ENCODE data around the gene GPR101.

The GPR101 gene, protein sequence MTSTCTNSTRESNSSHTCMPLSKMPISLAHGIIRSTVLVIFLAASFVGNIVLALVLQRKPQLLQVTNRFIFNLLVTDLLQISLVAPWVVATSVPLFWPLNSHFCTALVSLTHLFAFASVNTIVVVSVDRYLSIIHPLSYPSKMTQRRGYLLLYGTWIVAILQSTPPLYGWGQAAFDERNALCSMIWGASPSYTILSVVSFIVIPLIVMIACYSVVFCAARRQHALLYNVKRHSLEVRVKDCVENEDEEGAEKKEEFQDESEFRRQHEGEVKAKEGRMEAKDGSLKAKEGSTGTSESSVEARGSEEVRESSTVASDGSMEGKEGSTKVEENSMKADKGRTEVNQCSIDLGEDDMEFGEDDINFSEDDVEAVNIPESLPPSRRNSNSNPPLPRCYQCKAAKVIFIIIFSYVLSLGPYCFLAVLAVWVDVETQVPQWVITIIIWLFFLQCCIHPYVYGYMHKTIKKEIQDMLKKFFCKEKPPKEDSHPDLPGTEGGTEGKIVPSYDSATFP

DNA sequence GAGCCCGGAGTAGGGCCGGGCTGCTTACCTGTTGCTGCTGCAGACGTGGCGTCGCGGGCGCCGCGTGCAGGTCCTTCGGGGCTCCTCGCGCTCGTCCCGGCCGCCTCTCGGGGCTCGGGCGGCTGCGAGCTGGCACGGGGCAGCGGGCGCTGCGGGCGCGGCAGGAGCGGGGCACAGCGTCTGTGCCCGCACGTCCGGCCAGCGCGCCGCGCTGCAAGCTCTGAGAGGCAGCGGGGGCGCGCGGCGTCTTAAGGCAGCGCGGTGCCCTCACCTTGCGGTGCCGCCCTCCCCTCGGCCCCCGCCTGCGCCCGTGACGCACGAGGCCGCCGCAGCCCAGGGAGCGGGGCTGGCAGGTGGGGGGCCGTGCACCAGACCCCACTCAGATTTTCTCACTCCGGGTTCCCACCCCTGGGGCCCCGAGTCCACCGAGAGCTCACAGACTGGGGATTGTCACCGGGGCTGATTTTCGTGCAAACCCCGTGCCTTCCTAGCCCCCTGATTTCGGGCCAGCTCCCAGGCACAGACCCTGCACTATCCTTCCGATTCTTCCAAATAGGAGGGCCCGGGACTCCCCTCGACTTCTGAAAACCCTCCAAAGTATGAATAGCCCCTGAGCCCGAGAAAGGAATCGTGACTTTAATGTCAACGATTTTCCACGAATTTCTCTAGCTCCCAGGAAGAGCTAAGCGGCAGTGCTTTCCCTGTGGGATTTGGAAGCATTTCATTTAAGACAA lies at the start of gene GPR101:
Gene GPR101, minus strand, starts transcription at position 222 of the 734 bp plus-strand sequence. CDS start 2,321 bp downstream, outside the sequence.
- no peak for DNase-seq

DNA sequence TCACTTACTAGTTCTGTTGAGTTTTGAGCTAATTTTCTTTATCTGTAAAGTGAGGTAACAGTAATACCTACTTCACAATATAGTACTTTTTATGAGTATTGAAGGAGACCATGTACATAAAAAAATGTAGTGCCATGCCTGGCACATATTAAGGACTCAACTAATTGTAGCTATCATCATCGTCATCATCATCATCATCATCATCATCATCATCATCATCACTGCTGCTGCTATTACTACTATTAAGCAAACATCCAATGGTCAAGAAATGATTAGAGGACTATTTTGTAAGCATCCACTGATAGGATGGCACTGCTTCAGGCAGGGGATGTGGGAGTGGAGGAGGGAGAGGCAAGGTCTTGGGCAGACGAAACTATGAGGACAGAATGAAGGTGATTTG lies 47.4 kb upstream of the GPR101 start:
- DNase-seq = no peak

DNA sequence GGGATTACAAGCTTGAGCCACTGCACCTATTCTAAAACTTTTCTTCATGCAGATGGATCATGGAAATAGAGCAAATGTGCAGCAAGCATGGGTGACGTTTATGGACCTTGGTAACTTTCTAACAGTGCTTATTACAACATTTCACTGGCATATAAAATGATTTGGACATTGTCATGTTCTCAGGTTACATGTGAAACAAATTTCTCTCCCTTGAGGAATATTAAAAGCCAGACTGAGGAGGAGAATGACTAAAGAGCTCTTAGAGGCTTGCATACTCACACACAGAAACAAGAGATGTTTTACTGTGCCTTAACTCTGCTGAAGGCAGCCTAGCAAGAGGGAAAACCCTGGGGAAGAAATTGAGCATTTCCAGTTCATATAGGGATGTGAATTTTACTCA lies 38.6 kb upstream of the GPR101 start:
- no peak for DNase-seq

DNA sequence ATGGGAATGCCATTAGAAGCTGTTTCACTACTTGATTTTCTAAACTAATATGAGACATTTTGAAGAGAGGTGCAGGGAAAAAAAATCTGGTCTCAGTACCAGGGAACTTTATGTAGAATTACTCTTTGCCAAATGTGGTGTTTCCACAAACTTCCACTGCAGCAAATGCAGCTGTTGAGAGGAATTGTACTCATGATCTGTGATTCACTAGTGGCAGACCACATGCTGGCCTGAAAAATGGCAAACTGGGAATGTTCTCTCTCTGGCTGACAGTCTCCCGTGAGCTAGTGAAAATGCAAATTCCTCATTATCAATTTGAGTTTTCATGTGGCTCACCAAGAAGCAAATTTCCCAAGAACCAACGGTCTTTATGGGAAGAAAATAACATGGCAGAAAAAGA lies 37.8 kb upstream of the GPR101 start:
- no peak for DNase-seq

DNA sequence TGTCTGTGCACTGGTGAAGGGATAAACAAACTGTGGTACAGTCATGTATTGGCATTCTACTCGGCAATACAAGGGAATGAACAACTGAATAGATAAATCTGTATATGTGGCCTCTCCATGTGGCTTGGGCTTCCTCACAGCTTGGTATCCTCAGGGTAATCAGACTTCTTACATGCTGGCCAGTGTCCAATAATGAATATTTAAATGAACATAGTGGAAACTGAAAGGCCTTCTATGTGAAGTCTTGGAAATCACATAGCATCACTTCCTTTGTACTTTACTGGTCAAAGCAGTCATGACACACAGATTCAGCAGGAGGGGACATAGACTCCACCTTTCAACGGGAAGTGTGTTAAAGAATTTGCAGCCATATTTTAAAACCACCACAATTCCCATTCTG lies 33.4 kb upstream of the GPR101 start:
- DNase-seq = no peak

DNA sequence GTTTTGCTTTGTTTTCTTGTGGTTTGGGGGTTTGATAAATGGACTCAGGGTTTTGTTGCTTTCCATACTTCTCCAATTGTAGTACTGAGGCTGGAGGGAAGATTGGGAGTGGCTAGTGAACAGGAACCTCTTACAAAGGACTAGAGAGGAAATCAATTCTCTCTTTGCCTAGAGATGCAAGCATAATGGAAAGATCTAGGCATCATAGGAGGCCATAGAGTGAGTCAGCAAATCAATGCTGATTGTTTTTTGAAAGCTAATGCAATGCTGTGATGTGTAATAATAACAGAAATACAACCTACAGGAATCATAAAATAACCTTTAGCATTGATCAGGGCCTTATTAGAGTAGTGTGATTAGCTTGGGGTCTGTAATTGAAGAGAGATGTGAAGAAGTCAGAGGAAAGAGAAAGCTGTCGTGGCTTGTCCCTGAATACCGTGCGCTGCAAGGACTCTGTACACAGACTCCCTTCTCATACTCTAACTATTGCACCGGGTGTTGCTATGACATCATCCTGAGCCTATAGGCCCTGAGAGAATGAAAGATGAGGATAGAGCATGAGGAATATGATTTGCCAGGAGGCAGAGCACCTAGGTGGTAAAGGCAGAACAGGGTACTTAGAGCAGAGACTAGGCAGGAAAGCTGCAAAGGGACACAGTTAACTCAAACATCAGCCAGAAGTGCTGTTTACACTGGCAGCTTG lies 29.3 kb upstream of the GPR101 start:
- DNase-seq = peak; percentile 13

DNA sequence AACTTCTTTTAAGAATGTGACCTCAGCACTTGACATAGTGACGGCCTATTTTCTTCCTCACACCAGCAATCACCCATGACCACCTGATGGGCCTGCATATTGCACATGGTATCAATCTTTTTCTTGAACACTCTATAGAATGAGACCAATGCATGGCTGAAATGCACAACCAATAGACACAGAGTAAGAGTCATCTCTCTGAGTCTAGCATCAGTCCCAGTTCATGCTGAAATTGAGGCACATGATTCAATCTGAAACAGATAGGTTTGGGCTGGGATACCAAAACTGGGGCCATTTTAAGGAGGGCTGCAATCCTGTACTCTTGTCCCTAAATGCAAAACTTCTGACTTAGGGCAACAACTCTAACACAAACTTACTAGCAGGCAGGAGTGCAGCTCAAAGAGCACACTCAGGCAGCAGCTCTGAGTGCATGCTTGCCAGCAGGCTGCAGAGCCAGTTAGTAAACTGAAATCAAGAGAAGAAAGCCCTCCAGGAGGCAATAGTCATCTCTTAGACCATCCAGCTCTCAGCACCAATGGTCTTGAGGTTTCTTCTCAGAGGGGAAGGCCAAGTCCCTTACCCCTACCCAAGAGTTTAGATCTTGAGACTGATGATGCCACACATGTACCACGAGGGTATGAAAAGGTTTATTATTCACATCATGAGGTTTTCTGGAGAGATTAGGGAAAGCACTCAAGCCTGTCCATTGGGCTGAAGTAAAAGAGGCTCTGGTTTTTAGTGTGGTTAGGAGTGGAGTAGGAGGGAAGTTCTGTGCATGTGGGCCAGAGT lies 24.7 kb upstream of the GPR101 start:
- DNase-seq = no peak

DNA sequence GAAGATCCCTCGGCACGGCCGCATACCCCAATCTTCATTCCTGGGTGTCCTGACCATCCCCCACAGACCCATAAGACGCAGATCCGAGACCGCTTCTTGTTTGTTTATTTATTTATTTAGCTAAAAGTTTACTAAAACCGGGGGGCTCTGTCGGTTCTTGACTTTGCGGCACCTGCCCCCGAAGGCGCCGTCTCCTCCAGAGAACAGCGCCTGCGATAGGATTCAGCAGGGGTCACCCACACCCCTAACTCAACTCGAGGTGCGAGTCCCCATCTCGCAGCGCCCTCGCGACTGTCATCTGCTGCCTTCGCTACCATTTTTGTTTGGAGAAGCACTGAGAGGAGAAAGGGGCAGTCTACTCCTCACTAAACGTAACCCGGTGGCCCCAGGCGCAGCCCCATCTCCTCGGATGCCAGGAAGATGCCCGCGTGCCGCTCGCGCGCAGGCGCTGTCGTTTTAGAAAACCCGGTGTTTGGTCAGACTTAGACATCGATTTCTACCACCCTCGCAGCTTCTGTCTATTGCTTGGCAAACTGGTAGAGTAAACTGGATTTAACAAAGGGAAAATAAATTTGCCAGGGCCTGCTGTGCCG lies 18.9 kb upstream of the GPR101 start:
- DNase-seq = no peak

DNA sequence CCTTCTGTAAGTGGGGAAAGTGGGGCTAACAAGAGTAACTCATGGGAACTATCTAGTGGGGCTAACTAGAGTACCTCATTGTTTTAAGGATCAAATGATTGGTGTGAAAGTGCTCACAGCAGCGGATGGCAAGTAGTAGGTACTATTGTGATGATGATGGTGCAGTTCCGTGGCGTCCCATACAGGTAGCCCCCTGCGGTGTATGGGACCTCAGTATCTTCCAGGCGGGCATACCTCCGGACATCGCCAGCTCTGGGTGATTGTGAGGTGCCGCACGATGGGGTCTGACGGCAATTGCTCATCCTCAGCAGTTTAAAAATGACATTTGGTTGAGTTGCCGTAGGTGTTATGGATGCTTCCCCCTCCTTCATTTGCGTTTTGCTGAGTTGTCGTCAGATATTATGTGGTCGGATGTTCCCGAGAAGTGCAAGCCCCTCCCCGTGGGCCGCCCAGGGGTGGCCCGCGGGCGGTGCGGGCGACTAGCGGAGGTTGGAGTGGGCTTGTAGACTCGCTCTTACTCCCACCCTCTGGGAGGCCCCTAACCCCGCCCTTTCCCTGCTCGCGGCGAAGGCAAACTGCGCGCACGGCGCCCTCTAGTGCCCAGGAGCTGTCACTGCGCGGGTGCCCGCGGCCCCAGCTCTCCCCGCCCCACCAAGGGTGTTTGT lies 18.3 kb upstream of the GPR101 start:
- DNase-seq = peak; percentile 53

DNA sequence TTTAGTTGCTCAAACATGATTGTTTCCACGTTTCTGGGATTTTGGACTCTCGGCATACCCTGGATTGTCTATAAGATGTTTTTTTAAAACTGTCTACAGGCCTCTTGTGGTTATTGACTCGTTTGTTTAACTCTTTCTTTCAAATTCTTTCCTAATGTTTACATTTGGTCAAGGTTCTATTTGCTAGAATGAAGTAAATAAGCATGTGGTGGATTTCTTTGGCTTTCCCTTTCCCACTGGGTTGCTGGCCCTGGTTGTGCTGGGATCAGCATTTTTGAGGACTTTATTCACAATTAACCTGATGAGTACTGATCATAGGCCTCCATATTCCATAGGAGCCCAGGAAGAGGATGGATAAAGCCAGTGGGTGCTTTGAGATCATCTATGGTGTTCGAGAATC lies 11.1 kb upstream of the GPR101 start:
- DNase-seq = no peak

DNA sequence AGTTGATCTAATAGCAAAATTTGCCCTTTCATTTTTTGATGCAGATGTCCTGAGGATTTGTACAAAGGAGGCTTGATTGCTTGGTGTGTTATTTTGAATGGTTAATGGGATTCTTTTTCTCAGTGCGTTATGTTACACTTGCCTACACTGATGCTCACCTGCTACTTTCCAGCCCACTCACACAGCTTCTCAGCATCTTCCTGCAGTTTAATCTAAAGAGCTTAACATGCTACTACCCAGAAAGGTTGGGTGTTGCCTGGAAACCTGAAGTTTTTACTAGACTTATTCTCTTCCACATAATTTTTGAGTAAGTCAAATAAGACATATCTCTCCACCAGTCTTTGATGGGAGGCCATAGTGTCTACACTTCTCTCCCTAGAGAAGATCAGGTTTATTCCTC lies 9.9 kb upstream of the GPR101 start:
- no peak for DNase-seq

DNA sequence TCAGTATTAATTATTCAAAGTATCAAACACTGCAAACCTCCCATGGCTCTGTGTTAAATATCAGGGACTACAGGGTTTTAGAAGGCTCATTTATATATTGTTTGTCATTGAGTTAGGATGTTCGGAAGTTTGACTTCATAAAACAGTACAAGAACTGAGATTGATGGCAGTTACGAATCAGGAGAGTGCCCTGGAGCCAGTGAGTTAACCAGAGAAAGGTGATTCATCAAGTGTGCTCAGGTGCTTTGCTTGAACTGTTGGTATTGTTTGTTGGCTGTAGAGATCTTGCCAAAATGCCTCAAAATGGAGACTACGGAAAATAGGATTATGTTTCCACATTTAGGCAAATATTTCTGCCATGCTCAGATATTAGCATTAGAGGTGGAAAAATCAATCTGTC lies 7.5 kb upstream of the GPR101 start:
- DNase-seq = no peak

DNA sequence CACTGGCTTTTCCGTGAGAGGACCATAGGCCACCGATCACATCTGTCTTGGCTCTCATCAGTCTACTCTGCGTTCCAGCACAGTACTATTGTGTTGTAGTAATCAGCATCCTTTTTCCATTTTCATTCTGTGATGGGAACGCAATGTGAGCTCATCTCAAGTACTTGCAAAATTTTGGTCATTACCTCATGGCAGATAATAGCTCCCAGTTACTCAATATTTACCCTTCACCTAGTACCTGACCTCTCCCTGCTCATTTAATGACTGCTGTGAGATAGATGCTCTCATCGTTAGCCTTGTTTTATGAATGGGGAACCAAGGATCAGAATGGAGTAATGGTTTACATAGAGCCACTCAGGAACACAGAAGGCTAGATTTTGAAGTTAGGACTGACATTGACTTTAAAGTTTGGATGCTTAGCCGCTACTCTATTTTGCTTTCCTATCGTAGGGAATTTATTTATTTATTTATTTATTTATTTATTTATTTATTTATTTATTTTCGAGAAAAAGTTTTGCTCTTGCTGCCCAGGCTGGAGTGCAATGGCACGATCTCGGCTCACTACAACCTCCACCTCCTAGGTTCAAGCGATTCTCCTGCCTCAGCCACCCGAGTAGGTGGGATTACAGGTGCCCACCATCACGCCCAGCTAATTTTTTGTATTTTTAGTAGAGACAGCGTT lies 6.5 kb upstream of the GPR101 start:
- DNase-seq = no peak

DNA sequence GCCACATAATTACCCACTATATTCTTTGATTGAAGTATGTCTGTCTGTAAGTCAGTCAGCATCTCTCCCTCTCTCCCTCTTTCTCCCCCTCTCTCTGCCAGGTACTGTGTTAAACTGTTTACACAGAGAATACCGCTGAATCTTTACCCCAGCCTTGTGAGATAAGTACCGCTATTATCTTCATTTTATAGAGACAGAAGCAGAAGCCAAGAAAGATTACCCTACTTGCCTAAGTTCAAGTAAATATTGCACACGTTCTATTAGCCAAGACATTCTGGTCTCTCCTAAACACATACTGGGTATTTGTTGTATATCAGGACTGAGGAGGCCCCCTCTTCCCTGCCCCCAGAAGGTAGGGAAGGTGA lies 695 bp upstream of the GPR101 start:
- DNase-seq = no peak

DNA sequence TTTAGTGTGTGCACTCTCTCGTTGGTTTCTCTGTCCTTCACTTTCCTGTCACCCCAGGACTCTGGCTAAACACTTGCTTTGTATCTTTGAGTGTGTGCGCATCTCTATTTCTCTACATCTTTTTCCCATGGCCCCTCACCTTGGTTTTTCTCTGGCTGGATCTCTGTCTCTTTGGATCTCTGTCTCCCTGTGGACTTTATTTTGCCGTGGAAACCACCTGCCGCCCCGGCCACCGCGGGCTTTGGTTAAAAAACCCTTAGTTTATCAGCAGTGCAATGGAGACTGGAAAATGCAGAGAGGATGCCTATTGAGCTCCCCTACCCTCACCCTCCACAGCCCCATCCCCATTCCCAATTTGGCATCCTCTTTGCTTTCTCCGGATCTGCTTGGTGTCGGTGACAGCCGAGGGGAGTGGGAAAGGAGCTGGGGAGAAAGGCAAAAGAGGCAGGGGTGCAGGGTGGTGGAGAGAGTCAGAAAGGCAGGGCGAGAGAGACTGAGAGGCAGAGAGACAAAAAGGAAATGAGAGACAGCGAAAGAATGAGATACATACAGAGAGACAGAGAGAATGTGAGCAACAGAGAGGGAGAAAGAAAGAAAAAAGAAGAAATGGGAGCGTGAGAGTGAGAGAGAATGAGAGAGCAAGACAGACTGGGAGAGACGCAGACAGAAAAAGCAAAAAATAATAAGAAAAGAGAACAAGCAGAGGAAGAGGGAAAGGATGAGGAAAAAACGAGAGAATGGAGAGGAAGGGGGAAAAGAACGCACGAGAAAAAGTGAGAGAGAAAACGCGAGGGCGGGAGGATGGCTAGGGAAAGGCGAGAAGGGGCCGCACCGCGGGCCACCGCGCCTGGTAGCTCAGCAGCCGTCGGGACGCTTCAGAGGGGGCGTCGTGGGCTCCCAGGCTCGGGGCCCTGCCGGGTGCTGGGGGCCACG lies 688 bp downstream of the GPR101 start:
- DNase-seq = no peak

DNA sequence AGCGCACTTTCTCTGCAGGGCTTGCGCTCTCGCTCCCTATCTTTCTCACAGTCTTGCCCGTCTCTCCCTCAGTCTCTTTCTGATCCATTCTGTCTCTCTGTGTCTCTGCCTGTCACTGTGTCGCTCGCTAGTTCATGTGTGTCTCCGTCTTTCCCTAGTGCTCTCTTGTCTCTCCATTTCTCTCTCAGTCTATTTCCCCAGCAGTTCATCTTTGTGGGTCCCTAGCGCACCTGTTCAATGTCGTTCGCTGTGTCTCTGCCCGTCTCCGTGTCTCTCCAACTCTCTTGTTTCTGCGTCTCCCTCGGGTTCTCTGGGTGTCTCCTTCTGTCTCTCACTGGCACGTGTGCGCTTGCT lies 1.5 kb downstream of the GPR101 start:
- no peak for DNase-seq

DNA sequence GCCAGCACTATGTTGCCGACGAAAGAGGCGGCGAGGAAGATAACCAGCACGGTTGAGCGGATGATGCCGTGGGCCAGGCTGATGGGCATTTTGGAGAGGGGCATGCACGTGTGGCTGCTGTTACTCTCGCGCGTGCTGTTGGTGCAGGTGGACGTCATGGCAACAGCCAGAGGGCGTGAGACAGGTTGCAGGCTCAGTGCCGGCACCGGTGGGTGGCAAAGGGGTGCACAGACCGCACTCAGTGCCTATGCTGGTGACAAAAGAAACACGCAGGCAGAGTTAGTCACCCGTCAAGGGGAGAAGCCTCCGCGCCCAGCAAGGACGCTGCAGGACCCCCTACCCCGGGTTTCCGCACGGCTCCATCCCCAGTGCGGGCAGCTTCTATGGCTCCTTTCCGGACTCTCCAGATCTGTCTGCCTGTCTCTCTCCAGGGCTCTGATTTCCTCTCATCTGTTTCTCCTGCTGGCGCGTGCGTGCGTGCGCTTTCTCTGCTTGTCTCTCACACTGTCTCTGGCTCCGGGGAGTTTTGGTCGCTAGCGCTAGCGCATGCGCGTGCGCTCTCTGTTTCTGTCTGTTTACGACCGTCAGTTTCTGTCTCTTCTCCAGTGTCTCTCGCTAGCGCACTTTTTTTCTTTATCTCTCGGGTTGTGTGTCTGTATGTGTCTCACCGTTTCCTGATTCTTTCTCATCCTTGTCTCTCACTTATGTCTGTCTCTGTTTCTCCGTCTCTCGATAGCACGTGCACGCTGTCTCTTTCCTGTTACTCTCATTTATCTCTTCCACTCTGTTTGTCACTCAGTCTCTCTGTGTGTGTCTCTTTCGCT lies 2.1 kb downstream of the GPR101 start:
- peak; percentile 5 for DNase-seq

DNA sequence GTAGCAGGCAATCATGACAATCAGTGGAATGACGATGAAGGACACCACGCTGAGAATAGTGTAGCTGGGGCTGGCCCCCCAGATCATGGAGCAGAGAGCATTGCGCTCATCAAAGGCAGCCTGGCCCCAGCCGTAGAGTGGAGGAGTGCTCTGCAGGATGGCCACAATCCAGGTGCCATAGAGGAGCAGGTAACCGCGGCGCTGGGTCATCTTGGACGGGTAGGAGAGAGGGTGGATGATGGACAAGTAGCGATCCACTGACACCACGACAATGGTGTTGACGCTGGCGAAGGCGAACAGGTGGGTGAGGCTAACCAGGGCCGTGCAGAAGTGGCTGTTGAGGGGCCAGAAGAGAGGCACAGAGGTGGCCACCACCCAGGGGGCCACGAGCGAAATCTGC lies 2.8 kb downstream of the GPR101 start:
- no peak for DNase-seq

DNA sequence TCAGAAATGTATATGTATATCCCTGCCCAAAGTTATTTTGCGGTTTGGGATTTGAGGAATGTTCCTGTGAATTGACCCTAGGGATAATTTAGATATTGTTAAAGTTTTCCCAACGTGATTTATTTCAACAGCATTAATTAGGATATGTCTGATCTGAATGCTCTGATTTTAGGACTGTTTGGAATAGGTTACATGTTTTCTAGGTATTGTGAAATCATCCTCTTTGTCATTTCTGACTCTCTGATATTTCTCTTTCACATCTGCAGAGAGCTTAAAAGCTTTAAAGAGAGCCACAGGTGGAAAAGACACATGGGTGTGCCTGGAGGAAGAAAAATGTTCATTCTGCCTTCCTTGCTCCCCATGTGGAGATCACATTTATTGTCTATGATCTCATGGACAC lies 5.1 kb downstream of the GPR101 start:
- DNase-seq = no peak

Measured in NCI-H2107 (cell line).